GM12872 (cell line): Measurements from ENCODE around the gene CEP104.

Experiments used
- TF ChIP-seq, protein P1 (sequence below): IDR thresholded peaks from 3 replicates; pipeline ENCODE4 v1.5.1; 2011; ENCODE audit warnings: low read depth, mild to moderate bottlenecking, low read length, moderate library complexity; ENCODE audit not compliant: insufficient read depth

Gene CEP104

DNA sequence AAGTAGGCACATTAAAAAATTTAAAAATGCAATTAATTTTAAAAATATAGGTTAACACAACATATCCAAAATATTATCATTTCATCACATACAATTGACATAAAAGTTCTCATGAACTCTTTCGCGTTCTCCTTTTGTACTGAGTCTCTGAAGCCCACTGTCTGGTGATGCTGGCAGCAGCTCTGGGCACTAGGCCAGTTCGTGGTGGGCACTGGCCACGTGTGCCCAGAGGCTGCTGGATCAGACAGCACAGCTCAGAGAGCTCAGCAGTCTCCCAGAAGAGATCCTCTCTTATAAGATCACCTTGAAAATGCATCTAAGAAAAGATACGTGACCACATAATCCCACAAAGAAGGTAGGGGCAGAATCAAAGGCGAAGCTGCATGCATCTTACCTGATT lies 9.9 kb downstream of the CEP104 start:
- TF ChIP-seq, protein P1, sequence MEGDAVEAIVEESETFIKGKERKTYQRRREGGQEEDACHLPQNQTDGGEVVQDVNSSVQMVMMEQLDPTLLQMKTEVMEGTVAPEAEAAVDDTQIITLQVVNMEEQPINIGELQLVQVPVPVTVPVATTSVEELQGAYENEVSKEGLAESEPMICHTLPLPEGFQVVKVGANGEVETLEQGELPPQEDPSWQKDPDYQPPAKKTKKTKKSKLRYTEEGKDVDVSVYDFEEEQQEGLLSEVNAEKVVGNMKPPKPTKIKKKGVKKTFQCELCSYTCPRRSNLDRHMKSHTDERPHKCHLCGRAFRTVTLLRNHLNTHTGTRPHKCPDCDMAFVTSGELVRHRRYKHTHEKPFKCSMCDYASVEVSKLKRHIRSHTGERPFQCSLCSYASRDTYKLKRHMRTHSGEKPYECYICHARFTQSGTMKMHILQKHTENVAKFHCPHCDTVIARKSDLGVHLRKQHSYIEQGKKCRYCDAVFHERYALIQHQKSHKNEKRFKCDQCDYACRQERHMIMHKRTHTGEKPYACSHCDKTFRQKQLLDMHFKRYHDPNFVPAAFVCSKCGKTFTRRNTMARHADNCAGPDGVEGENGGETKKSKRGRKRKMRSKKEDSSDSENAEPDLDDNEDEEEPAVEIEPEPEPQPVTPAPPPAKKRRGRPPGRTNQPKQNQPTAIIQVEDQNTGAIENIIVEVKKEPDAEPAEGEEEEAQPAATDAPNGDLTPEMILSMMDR: no peak

DNA sequence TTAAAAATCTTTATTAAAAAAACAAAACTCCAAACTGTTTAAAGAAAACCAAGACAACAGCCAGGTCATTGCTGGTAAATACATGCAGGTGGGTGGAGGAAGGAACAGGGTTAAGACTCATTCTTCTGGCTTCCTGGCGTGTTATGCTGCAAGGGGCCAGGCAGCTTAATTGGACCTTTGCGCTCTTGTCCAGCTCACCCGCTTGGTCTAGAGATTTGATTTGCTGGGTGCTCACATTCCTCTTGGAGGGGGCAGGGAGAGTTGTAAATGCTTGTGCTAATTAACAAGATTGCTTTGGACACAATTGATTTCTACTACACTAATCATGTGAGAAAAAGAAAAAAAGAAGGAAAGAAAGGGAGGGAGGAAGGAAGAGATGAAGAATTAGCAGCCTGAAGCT lies 10.5 kb downstream of the CEP104 start:
- TF ChIP-seq, protein P1: no peak

DNA sequence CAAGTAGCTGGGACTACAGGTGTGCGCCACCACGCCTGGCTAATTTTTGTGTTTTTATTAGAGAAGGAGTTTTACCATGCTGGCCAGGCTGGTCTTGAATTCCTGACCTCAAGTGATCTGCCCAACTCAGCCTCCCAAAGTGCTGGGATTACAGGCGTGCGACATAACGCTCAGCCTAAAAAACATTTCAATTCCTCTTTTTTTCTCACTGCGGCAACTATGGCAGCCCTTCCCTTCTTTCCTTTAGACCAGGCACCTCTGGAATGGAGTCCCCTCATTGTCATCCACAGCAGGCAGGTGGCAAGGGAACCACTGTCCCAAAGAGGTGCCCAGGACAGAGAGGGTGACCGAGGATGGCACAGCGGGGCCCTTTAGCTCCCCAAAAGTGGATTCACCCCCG lies 14.1 kb downstream of the CEP104 start:
- TF ChIP-seq, protein P1: no peak

DNA sequence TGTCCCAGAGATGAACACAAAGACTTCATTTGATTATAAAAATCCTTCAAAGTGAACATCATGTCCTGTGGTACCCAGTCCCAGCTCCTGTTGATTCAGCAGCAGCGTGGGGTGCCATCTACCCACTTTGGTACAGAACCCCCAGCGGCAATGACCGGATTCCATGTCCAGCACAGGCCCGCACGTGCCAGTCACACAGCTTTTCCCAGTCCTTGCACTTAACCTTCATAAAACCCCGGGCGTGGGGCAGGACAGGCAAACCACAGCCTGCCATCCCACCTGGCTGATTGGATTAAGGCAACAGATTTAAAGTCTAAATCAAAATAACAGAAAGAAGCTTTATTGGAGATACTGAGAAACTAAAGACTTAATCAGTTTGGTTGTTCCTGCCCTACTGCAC lies 15.5 kb downstream of the CEP104 start:
- TF ChIP-seq, protein P1: no peak

DNA sequence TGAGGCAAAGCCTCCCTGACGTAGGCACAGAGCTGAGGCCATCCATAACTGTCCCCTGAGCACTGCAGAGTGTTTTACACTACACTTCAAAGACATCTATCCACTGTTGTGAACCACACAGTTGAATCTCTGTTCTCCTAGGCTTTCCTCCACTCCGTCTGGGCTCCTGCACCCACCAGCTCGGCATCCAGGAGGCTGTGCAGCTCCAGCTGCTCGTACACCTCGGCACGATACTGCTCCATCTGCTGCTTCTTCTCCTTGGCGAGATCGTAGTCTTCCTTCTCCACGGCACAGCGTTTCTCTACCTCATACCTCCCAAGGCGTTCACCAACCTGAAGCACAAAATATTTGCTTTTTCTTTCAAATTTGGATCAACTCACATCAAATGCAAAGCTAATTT lies 18.2 kb downstream of the CEP104 start:
- TF ChIP-seq, protein P1: no peak

DNA sequence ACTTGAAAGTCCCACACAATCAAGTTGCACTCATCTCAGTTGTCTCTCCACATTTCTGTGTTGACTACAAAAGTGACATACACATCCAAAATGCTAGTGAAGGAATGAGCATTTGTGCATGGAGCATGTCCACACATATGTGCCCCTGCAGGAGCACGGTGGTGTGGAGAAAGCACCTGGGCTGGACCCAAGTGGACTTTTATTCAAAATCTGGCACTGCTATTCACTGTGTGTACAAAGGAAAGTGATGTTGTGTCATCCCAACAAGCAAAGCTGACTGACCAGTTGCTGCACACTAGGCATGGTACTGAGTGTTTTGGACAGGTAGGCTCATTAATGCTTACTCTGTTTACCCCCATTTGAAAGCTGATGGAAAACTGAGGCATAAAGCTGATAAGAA lies 19.3 kb downstream of the CEP104 start:
- TF ChIP-seq, protein P1: no peak

DNA sequence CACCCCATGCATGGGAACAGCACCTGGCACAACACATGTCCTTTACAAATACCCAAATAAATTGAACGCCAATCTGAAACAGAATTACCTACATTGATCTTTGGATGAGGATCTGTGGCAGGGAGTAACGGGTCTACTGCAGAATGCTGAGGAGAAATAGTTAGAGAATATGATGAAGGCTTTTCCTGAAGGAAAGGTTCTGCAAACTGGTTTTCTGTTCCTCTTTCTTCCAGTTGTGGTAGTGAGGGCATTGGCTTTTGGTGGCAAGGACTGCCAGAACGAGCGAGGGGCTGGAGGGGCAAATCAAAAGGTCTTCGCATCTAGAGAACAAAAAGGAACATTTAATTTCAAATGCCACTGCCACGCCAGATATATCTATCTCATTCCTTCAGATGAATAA lies 19.8 kb downstream of the CEP104 start:
- TF ChIP-seq, protein P1: no peak

DNA sequence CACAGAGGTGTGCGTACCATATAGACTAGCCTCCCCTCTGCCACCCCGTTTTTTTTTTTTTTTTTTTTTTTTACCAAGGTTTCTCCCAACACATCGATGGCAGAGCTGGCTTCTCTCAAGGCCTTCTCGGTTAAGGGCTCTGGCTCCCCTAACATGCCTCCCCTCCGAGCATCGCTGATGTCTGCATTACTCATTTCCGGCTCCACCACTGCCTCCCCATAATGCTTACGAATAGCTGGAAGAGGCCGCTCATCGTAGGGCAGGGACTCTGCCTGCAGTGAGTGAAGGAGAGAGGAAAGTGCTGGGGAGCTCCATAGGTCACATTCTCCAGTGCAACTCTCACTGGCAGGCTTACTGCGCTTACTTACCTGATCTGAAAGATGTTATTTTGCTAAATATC lies 20.6 kb downstream of the CEP104 start:
- TF ChIP-seq, protein P1: no peak
